ENCODE measurements around the gene KSR1.

Gene KSR1

GRCh38 chr17:27514595-27515413, 58.6 kb downstream of the KSR1 start:
- no peak for DNase-seq (ENCODE audit: low spot score)

GRCh38 chr17:27518048-27518447, 61.8 kb downstream of the KSR1 start:
- no peak for DNase-seq (ENCODE audit: low spot score)

GRCh38 chr17:27518545-27519521, 62.6 kb downstream of the KSR1 start:
- DNase-seq (ENCODE audit: low spot score), result no peak

GRCh38 chr17:27519550-27519949, 63.3 kb downstream of the KSR1 start:
- DNase-seq (ENCODE audit: low spot score), result no peak

GRCh38 chr17:27520491-27521185, 64.4 kb downstream of the KSR1 start:
- DNase-seq (ENCODE audit: low spot score), result no peak

GRCh38 chr17:27521281-27522027, 65.2 kb downstream of the KSR1 start:
- DNase-seq (ENCODE audit: low spot score), result no peak

GRCh38 chr17:27522028-27522635, 65.9 kb downstream of the KSR1 start:
- DNase-seq (ENCODE audit: low spot score), result no peak

GRCh38 chr17:27523712-27524111, 67.5 kb downstream of the KSR1 start:
- DNase-seq (ENCODE audit: low spot score), result no peak

- DNase-seq (ENCODE audit: low spot score), result no peak
These were observed 68.3 kb downstream of the KSR1 start for GRCh38 chr17:27524594-27524993.

- no peak for DNase-seq (ENCODE audit: low spot score)
These were observed 69.1 kb downstream of the KSR1 start for GRCh38 chr17:27525316-27525715.

- no peak for DNase-seq (ENCODE audit: low spot score)
These were observed 69.8 kb downstream of the KSR1 start for GRCh38 chr17:27525836-27526603.

- DNase-seq (ENCODE audit: low spot score), result no peak
These were observed 70.4 kb downstream of the KSR1 start for GRCh38 chr17:27526604-27527002.

- DNase-seq (ENCODE audit: low spot score), result no peak
These were observed 73.1 kb downstream of the KSR1 start for GRCh38 chr17:27529230-27529796.

GRCh38 chr17:27530764-27531391, 74.6 kb downstream of the KSR1 start:
- peak; percentile 54 for DNase-seq (ENCODE audit: low spot score)

GRCh38 chr17:27531469-27531961, 75.3 kb downstream of the KSR1 start:
- no peak for DNase-seq (ENCODE audit: low spot score)

GRCh38 chr17:27532269-27533263, 76.3 kb downstream of the KSR1 start:
- DNase-seq (ENCODE audit: low spot score), result no peak

- DNase-seq (ENCODE audit: low spot score), result peak; percentile 94
These were observed 77.9 kb downstream of the KSR1 start for GRCh38 chr17:27533874-27534815.
